GM21737 (cell line): Measurements from ENCODE around the gene PRRG3.

Experiments used
- ATAC-seq: cut with Tn5 transposase; IDR thresholded peaks from one replicate; pipeline ENCODE4 v1.9.1; 2021; ENCODE audit warnings: mild to moderate bottlenecking, moderate library complexity; ENCODE audit not compliant: unreplicated experiment

PRRG3 gene

GRCh38 chrX:151741606-151742005 is 46.3 kb downstream of the PRRG3 start:
- ATAC-seq = no peak

GRCh38 chrX:151742311-151742710 is 47.1 kb downstream of the PRRG3 start:
- no peak for ATAC-seq

- no peak for ATAC-seq
Measured at GRCh38 chrX:151743651-151744470, 48.6 kb downstream of the PRRG3 start.

GRCh38 chrX:151745651-151746050 is 50.4 kb downstream of the PRRG3 start:
- ATAC-seq = no peak

GRCh38 chrX:151746502-151746901 is 51.2 kb downstream of the PRRG3 start:
- ATAC-seq = no peak

GRCh38 chrX:151750511-151750910 is 55.3 kb downstream of the PRRG3 start:
- ATAC-seq = no peak

- no peak for ATAC-seq
Measured at GRCh38 chrX:151752847-151753246, 57.6 kb downstream of the PRRG3 start.

GRCh38 chrX:151753313-151754046 is 58.2 kb downstream of the PRRG3 start:
- no peak for ATAC-seq

GRCh38 chrX:151754047-151754429 is 58.8 kb downstream of the PRRG3 start:
- ATAC-seq = no peak

GRCh38 chrX:151754641-151755215 is 59.5 kb downstream of the PRRG3 start:
- no peak for ATAC-seq
